ENCODE measurements around the gene CIAPIN1.

Gene CIAPIN1

GRCh38 chr16:57432989-57433388 is 14.2 kb downstream of the CIAPIN1 start:
- Histone ChIP-seq H3K9ac (ENCODE audit: insufficient read length, low read depth) (no peak overlapping the region), H3K4me1 (ENCODE audit: insufficient read depth, insufficient read length) (no peaks in the 10 kb centered on the region), H3K9me3 (ENCODE audit: insufficient read depth, low read length) (no peaks in the 10 kb centered on the region), H3K27me3 (ENCODE audit: insufficient read depth, insufficient read length) (no peaks in the 10 kb centered on the region), H3K36me3 (ENCODE audit: insufficient read depth, insufficient read length, low read length) (peaks cover 93% of the 10 kb centered on the region), H3K4me3 (ENCODE audit: insufficient read length, low read depth) (no peak overlapping the region)
- no peak for DNase-seq (ENCODE audit: low read depth, low spot score)
- TF ChIP-seq ZNF274 (IDR thresholded peaks at IDR 0.05; ENCODE audit: low read depth, low read length): no peak
- no peak for TF ChIP-seq YY1 (IDR thresholded peaks at IDR 0.05; ENCODE audit: insufficient read depth, insufficient read length)
- no peak for TF ChIP-seq SUZ12 (IDR thresholded peaks at IDR 0.05; ENCODE audit: extremely low read depth, insufficient read depth, insufficient read length)

- H3K36me3 ChIP-seq (ENCODE audit: insufficient read depth, insufficient read length, low read length): peaks cover 93% of the 10 kb centered on the region
- TF ChIP-seq ZNF274 (IDR thresholded peaks at IDR 0.05; ENCODE audit: low read depth, low read length) (no peak), YY1 (IDR thresholded peaks at IDR 0.05; ENCODE audit: insufficient read depth, insufficient read length) (no peak), SUZ12 (IDR thresholded peaks at IDR 0.05; ENCODE audit: extremely low read depth, insufficient read depth, insufficient read length) (no peak)
- no peaks in the 10 kb centered on the region for H3K27me3 ChIP-seq (ENCODE audit: insufficient read depth, insufficient read length)
- H3K9me3 ChIP-seq (ENCODE audit: insufficient read depth, low read length): no peaks in the 10 kb centered on the region
- no peak overlapping the region for H3K9ac ChIP-seq (ENCODE audit: insufficient read length, low read depth)
- H3K4me3 ChIP-seq (ENCODE audit: insufficient read length, low read depth): no peak overlapping the region
- no peak for DNase-seq (ENCODE audit: low read depth, low spot score)
- no peaks in the 10 kb centered on the region for H3K4me1 ChIP-seq (ENCODE audit: insufficient read depth, insufficient read length)
Measured at GRCh38 chr16:57432505-57432904, 14.7 kb downstream of the CIAPIN1 start.

DNA sequence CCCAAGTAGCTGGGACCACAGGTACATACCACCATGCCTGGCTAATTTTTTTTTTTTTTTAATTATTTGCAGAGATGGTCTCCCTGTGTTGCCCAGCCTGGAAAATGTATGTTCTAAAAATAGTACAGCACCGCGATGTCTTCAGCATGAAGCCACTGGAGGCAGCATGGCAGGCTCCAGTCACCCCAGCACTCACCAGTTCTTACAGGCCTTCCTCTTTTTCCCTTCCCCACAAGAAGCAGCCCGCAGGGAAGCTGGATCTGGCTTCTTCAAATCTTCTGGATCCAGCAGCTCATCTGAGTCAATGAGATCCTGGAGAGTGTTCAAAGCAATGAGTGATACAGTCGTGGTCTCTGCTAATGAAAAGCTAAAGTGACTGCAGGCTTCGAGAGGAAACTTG is 16.2 kb downstream of the CIAPIN1 start:
- Histone ChIP-seq H3K27me3 (ENCODE audit: insufficient read depth, insufficient read length) (no peaks in the 10 kb centered on the region), H3K4me1 (ENCODE audit: insufficient read depth, insufficient read length) (no peaks in the 10 kb centered on the region), H3K4me3 (ENCODE audit: insufficient read length, low read depth) (no peak overlapping the region), H3K9me3 (ENCODE audit: insufficient read depth, low read length) (no peaks in the 10 kb centered on the region), H3K36me3 (ENCODE audit: insufficient read depth, insufficient read length, low read length) (peaks cover 92% of the 10 kb centered on the region), H3K9ac (ENCODE audit: insufficient read length, low read depth) (no peak overlapping the region)
- TF ChIP-seq ZNF274 (IDR thresholded peaks at IDR 0.05; ENCODE audit: low read depth, low read length): no peak
- no peak for TF ChIP-seq YY1 (IDR thresholded peaks at IDR 0.05; ENCODE audit: insufficient read depth, insufficient read length)
- TF ChIP-seq SUZ12 (IDR thresholded peaks at IDR 0.05; ENCODE audit: extremely low read depth, insufficient read depth, insufficient read length): no peak
- DNase-seq (ENCODE audit: low read depth, low spot score): no peak

GRCh38 chr16:57427824-57428223 is 19.4 kb downstream of the CIAPIN1 start:
- no peaks in the 10 kb centered on the region for H3K27me3 ChIP-seq (ENCODE audit: insufficient read depth, insufficient read length)
- DNase-seq (ENCODE audit: low read depth, low spot score): no peak
- no peak overlapping the region for H3K9ac ChIP-seq (ENCODE audit: insufficient read length, low read depth)
- peaks cover 62% of the 10 kb centered on the region for H3K36me3 ChIP-seq (ENCODE audit: insufficient read depth, insufficient read length, low read length)
- no peak overlapping the region for H3K4me3 ChIP-seq (ENCODE audit: insufficient read length, low read depth)
- TF ChIP-seq YY1 (IDR thresholded peaks at IDR 0.05; ENCODE audit: insufficient read depth, insufficient read length) (no peak), SUZ12 (IDR thresholded peaks at IDR 0.05; ENCODE audit: extremely low read depth, insufficient read depth, insufficient read length) (no peak), ZNF274 (IDR thresholded peaks at IDR 0.05; ENCODE audit: low read depth, low read length) (no peak)
- no peaks in the 10 kb centered on the region for H3K9me3 ChIP-seq (ENCODE audit: insufficient read depth, low read length)
- no peaks in the 10 kb centered on the region for H3K4me1 ChIP-seq (ENCODE audit: insufficient read depth, insufficient read length)

- H3K27me3 ChIP-seq (ENCODE audit: insufficient read depth, insufficient read length): no peaks in the 10 kb centered on the region
- H3K9me3 ChIP-seq (ENCODE audit: insufficient read depth, low read length): no peaks in the 10 kb centered on the region
- DNase-seq (ENCODE audit: low read depth, low spot score): no peak
- peaks cover 57% of the 10 kb centered on the region for H3K36me3 ChIP-seq (ENCODE audit: insufficient read depth, insufficient read length, low read length)
- no peak overlapping the region for H3K4me3 ChIP-seq (ENCODE audit: insufficient read length, low read depth)
- no peaks in the 10 kb centered on the region for H3K4me1 ChIP-seq (ENCODE audit: insufficient read depth, insufficient read length)
- TF ChIP-seq SUZ12 (IDR thresholded peaks at IDR 0.05; ENCODE audit: extremely low read depth, insufficient read depth, insufficient read length) (no peak), YY1 (IDR thresholded peaks at IDR 0.05; ENCODE audit: insufficient read depth, insufficient read length) (no peak), ZNF274 (IDR thresholded peaks at IDR 0.05; ENCODE audit: low read depth, low read length) (no peak)
- H3K9ac ChIP-seq (ENCODE audit: insufficient read length, low read depth): no peak overlapping the region
Measured at GRCh38 chr16:57427307-57427706, 19.9 kb downstream of the CIAPIN1 start.

- no peak overlapping the region for H3K9ac ChIP-seq (ENCODE audit: insufficient read length, low read depth)
- H3K4me1 ChIP-seq (ENCODE audit: insufficient read depth, insufficient read length): no peaks in the 10 kb centered on the region
- H3K9me3 ChIP-seq (ENCODE audit: insufficient read depth, low read length): no peaks in the 10 kb centered on the region
- H3K36me3 ChIP-seq (ENCODE audit: insufficient read depth, insufficient read length, low read length): peaks cover 48% of the 10 kb centered on the region
- TF ChIP-seq SUZ12 (IDR thresholded peaks at IDR 0.05; ENCODE audit: extremely low read depth, insufficient read depth, insufficient read length) (no peak), ZNF274 (IDR thresholded peaks at IDR 0.05; ENCODE audit: low read depth, low read length) (no peak), YY1 (IDR thresholded peaks at IDR 0.05; ENCODE audit: insufficient read depth, insufficient read length) (no peak)
- no peaks in the 10 kb centered on the region for H3K27me3 ChIP-seq (ENCODE audit: insufficient read depth, insufficient read length)
- DNase-seq (ENCODE audit: low read depth, low spot score): no peak
- no peak overlapping the region for H3K4me3 ChIP-seq (ENCODE audit: insufficient read length, low read depth)
Measured at GRCh38 chr16:57426356-57426755, 20.8 kb downstream of the CIAPIN1 start.

- H3K4me1 ChIP-seq (ENCODE audit: insufficient read depth, insufficient read length): no peaks in the 10 kb centered on the region
- DNase-seq (ENCODE audit: low read depth, low spot score): no peak
- H3K9me3 ChIP-seq (ENCODE audit: insufficient read depth, low read length): no peaks in the 10 kb centered on the region
- no peak overlapping the region for H3K9ac ChIP-seq (ENCODE audit: insufficient read length, low read depth)
- TF ChIP-seq YY1 (IDR thresholded peaks at IDR 0.05; ENCODE audit: insufficient read depth, insufficient read length) (no peak), ZNF274 (IDR thresholded peaks at IDR 0.05; ENCODE audit: low read depth, low read length) (no peak), SUZ12 (IDR thresholded peaks at IDR 0.05; ENCODE audit: extremely low read depth, insufficient read depth, insufficient read length) (no peak)
- H3K4me3 ChIP-seq (ENCODE audit: insufficient read length, low read depth): no peak overlapping the region
- H3K27me3 ChIP-seq (ENCODE audit: insufficient read depth, insufficient read length): no peaks in the 10 kb centered on the region
- peaks cover 30% of the 10 kb centered on the region for H3K36me3 ChIP-seq (ENCODE audit: insufficient read depth, insufficient read length, low read length)
Measured at GRCh38 chr16:57424583-57424982, 22.6 kb downstream of the CIAPIN1 start.
